Measurements from ENCODE around the gene IL16.
A peak's percentile ranks its signal among the peaks of the same experiment; 100 is the strongest.

Gene IL16

GRCh38 chr15:81293728-81294515, 97.2 kb downstream of the IL16 start:
- Mint-ChIP-seq H3K27ac (peak overlapping the region; percentile 98), H3K36me3 (no peaks in the 10 kb centered on the region), H3K4me3 (peak overlapping the region; percentile 98), H3K27me3 (no peaks in the 10 kb centered on the region), H3K4me1 (ENCODE audit: low read depth) (peaks cover 94% of the 10 kb centered on the region), H3K9me3 (ENCODE audit: low read depth) (no peaks in the 10 kb centered on the region)

GRCh38 chr15:81294516-81294880, 97.8 kb downstream of the IL16 start:
- peaks cover 4% of the 10 kb centered on the region for H3K36me3 Mint-ChIP-seq
- H3K27me3 Mint-ChIP-seq = no peaks in the 10 kb centered on the region
- H3K9me3 Mint-ChIP-seq (ENCODE audit: low read depth) = no peaks in the 10 kb centered on the region
- H3K27ac Mint-ChIP-seq = peak overlapping the region; percentile 98
- peaks cover 94% of the 10 kb centered on the region for H3K4me1 Mint-ChIP-seq (ENCODE audit: low read depth)
- peak overlapping the region; percentile 98 for H3K4me3 Mint-ChIP-seq

GRCh38 chr15:81295486-81296121, 98.9 kb downstream of the IL16 start:
- Mint-ChIP-seq H3K27ac (peak overlapping the region; percentile 98), H3K9me3 (ENCODE audit: low read depth) (no peaks in the 10 kb centered on the region), H3K36me3 (peaks cover 8% of the 10 kb centered on the region), H3K27me3 (no peaks in the 10 kb centered on the region), H3K4me1 (ENCODE audit: low read depth) (peaks cover 87% of the 10 kb centered on the region), H3K4me3 (peak overlapping the region; percentile 98)

- Mint-ChIP-seq H3K27ac (peak overlapping the region; percentile 98), H3K27me3 (no peaks in the 10 kb centered on the region), H3K36me3 (peaks cover 13% of the 10 kb centered on the region), H3K4me1 (ENCODE audit: low read depth) (peaks cover 88% of the 10 kb centered on the region), H3K9me3 (ENCODE audit: low read depth) (no peaks in the 10 kb centered on the region), H3K4me3 (peak overlapping the region; percentile 98)
These were observed 99.5 kb downstream of the IL16 start for GRCh38 chr15:81296186-81296585.

GRCh38 chr15:81296673-81297072, 100.0 kb downstream of the IL16 start:
- Mint-ChIP-seq H3K27ac (peak overlapping the region; percentile 98), H3K27me3 (no peaks in the 10 kb centered on the region), H3K36me3 (peaks cover 16% of the 10 kb centered on the region), H3K9me3 (ENCODE audit: low read depth) (no peaks in the 10 kb centered on the region), H3K4me3 (peak overlapping the region; percentile 98), H3K4me1 (ENCODE audit: low read depth) (peaks cover 88% of the 10 kb centered on the region)

GRCh38 chr15:81297147-81297572, 100.5 kb downstream of the IL16 start:
- peaks cover 21% of the 10 kb centered on the region for H3K36me3 Mint-ChIP-seq
- H3K9me3 Mint-ChIP-seq (ENCODE audit: low read depth) = no peaks in the 10 kb centered on the region
- peak overlapping the region; percentile 98 for H3K27ac Mint-ChIP-seq
- H3K4me3 Mint-ChIP-seq = peak overlapping the region; percentile 98
- no peaks in the 10 kb centered on the region for H3K27me3 Mint-ChIP-seq
- H3K4me1 Mint-ChIP-seq (ENCODE audit: low read depth) = peaks cover 88% of the 10 kb centered on the region

- peak overlapping the region; percentile 98 for H3K4me3 Mint-ChIP-seq
- H3K27me3 Mint-ChIP-seq = no peaks in the 10 kb centered on the region
- peaks cover 28% of the 10 kb centered on the region for H3K36me3 Mint-ChIP-seq
- H3K4me1 Mint-ChIP-seq (ENCODE audit: low read depth) = peaks cover 88% of the 10 kb centered on the region
- peak overlapping the region; percentile 98 for H3K27ac Mint-ChIP-seq
- no peaks in the 10 kb centered on the region for H3K9me3 Mint-ChIP-seq (ENCODE audit: low read depth)
These were observed 101.2 kb downstream of the IL16 start for GRCh38 chr15:81297603-81298575.

- Mint-ChIP-seq H3K27ac (peak overlapping the region; percentile 98), H3K36me3 (peaks cover 28% of the 10 kb centered on the region), H3K9me3 (ENCODE audit: low read depth) (no peaks in the 10 kb centered on the region), H3K4me1 (ENCODE audit: low read depth) (peaks cover 87% of the 10 kb centered on the region), H3K27me3 (no peaks in the 10 kb centered on the region), H3K4me3 (peak overlapping the region; percentile 98)
These were observed 101.9 kb downstream of the IL16 start for GRCh38 chr15:81298611-81299010.

- H3K27me3 Mint-ChIP-seq = no peaks in the 10 kb centered on the region
- H3K4me3 Mint-ChIP-seq = peak overlapping the region; percentile 98
- peak overlapping the region; percentile 98 for H3K27ac Mint-ChIP-seq
- no peaks in the 10 kb centered on the region for H3K9me3 Mint-ChIP-seq (ENCODE audit: low read depth)
- peaks cover 30% of the 10 kb centered on the region for H3K36me3 Mint-ChIP-seq
- peaks cover 87% of the 10 kb centered on the region for H3K4me1 Mint-ChIP-seq (ENCODE audit: low read depth)
These were observed 102.5 kb downstream of the IL16 start for GRCh38 chr15:81299156-81299555.

- Mint-ChIP-seq H3K4me1 (ENCODE audit: low read depth) (peaks cover 87% of the 10 kb centered on the region), H3K27ac (peak overlapping the region; percentile 98)
These were observed 103.1 kb downstream of the IL16 start for GRCh38 chr15:81299630-81300273.

GRCh38 chr15:81301385-81301784, 104.7 kb downstream of the IL16 start:
- peaks cover 45% of the 10 kb centered on the region for H3K36me3 Mint-ChIP-seq
- peaks cover 87% of the 10 kb centered on the region for H3K4me1 Mint-ChIP-seq (ENCODE audit: low read depth)
- H3K27ac Mint-ChIP-seq = peak overlapping the region; percentile 97
- peak overlapping the region; percentile 98 for H3K4me3 Mint-ChIP-seq
- no peaks in the 10 kb centered on the region for H3K9me3 Mint-ChIP-seq (ENCODE audit: low read depth)
- no peaks in the 10 kb centered on the region for H3K27me3 Mint-ChIP-seq

More at GRCh38 chr15:81299630-81300273, 103.1 kb downstream of the IL16 start:
- Mint-ChIP-seq H3K27me3 (no peaks in the 10 kb centered on the region), H3K4me3 (peak overlapping the region; percentile 98), H3K36me3 (peaks cover 36% of the 10 kb centered on the region), H3K9me3 (ENCODE audit: low read depth) (no peaks in the 10 kb centered on the region)

- peaks cover 47% of the 10 kb centered on the region for H3K36me3 Mint-ChIP-seq
- H3K9me3 Mint-ChIP-seq (ENCODE audit: low read depth) = no peaks in the 10 kb centered on the region
- H3K4me1 Mint-ChIP-seq (ENCODE audit: low read depth) = peaks cover 86% of the 10 kb centered on the region
- peak overlapping the region; percentile 98 for H3K4me3 Mint-ChIP-seq
- H3K27me3 Mint-ChIP-seq = no peaks in the 10 kb centered on the region
- H3K27ac Mint-ChIP-seq = peak overlapping the region; percentile 97
These were observed 105.2 kb downstream of the IL16 start for GRCh38 chr15:81301815-81302399.

GRCh38 chr15:81302701-81303109, 106.0 kb downstream of the IL16 start:
- Mint-ChIP-seq H3K4me1 (ENCODE audit: low read depth) (peaks cover 88% of the 10 kb centered on the region), H3K4me3 (peak overlapping the region; percentile 98), H3K27ac (peak overlapping the region; percentile 97), H3K27me3 (no peaks in the 10 kb centered on the region), H3K9me3 (ENCODE audit: low read depth) (no peaks in the 10 kb centered on the region), H3K36me3 (peaks cover 50% of the 10 kb centered on the region)
